ENCODE measurements around the gene LARGE1. TPM values are rescaled to one million over a fixed set of nuclear protein-coding genes. Genes with fewer than 3 reads are reported as not detected.

The LARGE1 gene
- total RNA-seq, 1 donor from 2014 or later, result 35.7 TPM

DNA sequence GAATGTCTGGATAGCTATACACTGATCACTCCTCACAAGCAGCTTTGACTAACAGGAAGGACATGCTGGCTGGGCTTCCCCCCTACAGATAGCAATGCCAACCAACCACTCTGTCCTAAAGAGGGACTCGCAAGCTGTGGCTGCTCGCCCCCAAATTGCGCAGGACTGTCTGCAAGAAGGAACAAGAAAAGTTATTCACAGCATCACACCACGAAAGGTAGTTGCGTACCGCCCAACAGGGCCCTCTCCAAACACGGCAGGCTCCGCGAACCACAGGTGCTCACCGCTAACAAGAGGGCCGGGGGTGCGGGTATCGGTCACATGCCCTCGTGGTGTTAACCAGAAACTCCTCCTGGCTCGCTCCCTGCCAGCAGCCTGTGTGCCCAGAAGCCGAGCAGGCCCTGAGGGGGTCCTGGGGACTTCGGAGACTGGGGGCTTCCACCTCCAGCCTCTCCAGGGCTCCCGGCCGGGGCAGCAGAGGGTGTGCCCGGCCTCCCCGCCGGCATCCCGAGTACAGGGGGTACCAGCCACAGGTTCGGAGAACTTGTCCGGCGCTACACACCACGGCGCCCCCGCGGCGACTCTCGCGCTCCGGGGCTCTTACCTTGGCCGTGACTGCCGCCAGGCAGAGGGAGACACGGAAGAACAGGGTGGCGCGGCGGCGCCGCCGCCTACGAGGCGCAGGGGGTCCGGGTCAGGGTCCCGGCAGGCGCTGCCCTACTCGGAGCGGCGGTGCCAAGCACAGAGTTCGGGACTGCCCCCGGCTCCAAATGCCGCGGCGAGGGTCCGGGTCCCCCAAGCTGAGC, 682 bp downstream of the LARGE1 start:
- H3K4me3 Mint-ChIP-seq, result peak overlapping the region; percentile 74
- H3K9me3 Mint-ChIP-seq, result no peaks in the 10 kb centered on the region
- peak overlapping the region; percentile 70 for H3K27ac Mint-ChIP-seq
- no peaks in the 10 kb centered on the region for H3K36me3 Mint-ChIP-seq
- peaks cover 25% of the 10 kb centered on the region for H3K27me3 Mint-ChIP-seq (ENCODE audit: low read depth)
- peak; percentile 41 to 63 for DNase-seq (ENCODE audit: low spot score in 2 of 2, unreplicated experiment in 2 of 2)
- TF ChIP-seq, protein P1, sequence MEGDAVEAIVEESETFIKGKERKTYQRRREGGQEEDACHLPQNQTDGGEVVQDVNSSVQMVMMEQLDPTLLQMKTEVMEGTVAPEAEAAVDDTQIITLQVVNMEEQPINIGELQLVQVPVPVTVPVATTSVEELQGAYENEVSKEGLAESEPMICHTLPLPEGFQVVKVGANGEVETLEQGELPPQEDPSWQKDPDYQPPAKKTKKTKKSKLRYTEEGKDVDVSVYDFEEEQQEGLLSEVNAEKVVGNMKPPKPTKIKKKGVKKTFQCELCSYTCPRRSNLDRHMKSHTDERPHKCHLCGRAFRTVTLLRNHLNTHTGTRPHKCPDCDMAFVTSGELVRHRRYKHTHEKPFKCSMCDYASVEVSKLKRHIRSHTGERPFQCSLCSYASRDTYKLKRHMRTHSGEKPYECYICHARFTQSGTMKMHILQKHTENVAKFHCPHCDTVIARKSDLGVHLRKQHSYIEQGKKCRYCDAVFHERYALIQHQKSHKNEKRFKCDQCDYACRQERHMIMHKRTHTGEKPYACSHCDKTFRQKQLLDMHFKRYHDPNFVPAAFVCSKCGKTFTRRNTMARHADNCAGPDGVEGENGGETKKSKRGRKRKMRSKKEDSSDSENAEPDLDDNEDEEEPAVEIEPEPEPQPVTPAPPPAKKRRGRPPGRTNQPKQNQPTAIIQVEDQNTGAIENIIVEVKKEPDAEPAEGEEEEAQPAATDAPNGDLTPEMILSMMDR (IDR thresholded peaks at IDR 0.05; ENCODE audit: unreplicated experiment), result no peak
- H3K4me1 Mint-ChIP-seq, result peaks cover 37% of the 10 kb centered on the region

DNA sequence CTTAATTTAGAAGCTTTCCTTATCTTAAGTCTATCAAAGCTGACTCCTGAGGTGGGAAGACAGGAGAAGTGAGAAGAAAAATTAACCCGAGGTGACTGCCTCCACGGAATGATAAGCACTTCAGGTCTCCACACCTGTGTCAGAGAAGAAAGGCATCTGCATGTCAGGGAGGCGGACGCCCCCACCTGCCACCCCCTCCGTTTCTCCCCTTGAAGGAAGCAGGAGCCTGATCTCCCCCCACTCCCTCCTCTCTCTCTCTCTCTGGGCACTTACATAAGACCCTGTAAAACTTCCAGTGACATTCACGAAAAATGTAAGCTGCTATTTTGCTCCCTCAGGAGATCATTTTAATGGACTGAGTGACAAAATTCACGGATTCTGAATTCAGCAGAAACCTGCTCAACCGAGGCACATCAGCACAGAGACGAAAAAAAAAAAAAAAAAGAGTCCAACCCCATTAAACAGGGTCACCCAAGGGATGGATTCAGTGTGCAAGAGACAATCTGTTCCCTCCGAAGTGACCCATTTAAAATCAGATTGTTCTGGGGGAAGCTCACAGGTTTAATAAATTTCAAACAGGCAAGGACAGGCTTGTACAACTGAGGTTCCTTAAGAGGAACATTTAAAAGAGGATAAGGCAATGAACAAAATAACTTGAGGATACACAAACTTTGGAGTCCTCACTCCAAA, 1.5 kb downstream of the LARGE1 start:
- Mint-ChIP-seq H3K4me1 (peaks cover 37% of the 10 kb centered on the region), H3K4me3 (peak overlapping the region; percentile 74), H3K27ac (peak overlapping the region; percentile 70), H3K9me3 (no peaks in the 10 kb centered on the region), H3K36me3 (no peaks in the 10 kb centered on the region), H3K27me3 (ENCODE audit: low read depth) (peaks cover 24% of the 10 kb centered on the region)
- no peak for DNase-seq (ENCODE audit: low spot score in 2 of 2, unreplicated experiment in 2 of 2)
- TF ChIP-seq, protein P1 (IDR thresholded peaks at IDR 0.05; ENCODE audit: unreplicated experiment), result no peak

DNA sequence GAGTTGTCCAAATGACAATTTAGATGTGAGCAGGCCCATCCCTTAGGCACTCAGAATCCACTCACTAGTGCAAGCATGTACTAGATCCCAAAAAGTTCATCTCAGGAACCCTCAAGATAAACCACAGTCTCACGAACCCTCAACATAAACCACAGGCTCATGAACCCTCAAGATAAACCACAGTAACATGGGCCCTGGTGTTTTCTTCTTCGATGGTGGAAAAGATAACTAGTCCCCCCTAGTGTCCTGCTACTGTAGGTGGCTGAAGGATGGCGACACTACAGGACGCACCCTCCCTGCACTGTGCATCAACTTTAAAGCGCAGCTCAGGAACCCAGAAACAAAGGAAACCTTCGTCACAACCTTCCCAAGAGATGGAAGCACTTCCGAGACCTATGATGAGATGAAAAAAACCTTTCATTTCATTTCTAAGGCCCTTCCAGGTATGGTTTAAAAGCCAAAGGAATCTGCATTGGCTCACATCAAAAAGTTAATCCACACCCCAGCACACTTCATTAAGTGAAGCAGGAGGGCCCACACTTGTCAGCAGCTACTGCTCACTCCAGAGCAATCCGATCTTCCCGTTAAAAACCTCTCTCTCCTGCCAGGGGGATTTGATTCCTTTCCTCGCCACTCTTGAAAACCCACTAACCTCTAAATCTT, 2.4 kb downstream of the LARGE1 start:
- no peaks in the 10 kb centered on the region for H3K9me3 Mint-ChIP-seq
- H3K36me3 Mint-ChIP-seq, result no peaks in the 10 kb centered on the region
- peaks cover 27% of the 10 kb centered on the region for H3K4me1 Mint-ChIP-seq
- TF ChIP-seq, protein P1 (IDR thresholded peaks at IDR 0.05; ENCODE audit: unreplicated experiment), result no peak
- peak overlapping the region; percentile 74 for H3K4me3 Mint-ChIP-seq
- H3K27ac Mint-ChIP-seq, result no peak overlapping the region
- DNase-seq (ENCODE audit: low spot score in 2 of 2, unreplicated experiment in 2 of 2), result no peak
- H3K27me3 Mint-ChIP-seq (ENCODE audit: low read depth), result peaks cover 18% of the 10 kb centered on the region

DNA sequence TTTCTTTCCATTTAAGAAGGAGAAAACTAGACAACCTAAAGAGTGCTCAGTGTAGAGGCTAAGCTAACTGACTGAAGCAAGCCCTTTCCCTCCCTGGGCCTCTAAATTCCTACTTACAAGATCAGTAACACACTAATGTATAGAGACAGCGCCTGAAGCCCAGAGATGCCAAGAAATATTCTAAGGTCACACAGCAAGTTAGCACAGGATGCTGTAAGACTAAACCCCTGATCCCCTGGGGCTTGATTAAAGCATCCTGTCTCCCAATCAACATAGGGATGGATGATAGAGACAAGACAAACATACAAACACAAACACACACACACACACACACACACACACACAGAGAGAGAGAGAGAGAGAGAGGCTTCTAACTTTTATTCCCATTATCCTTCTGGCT, 5.6 kb downstream of the LARGE1 start:
- no peak overlapping the region for H3K4me3 Mint-ChIP-seq
- H3K27ac Mint-ChIP-seq, result no peak overlapping the region
- peaks cover 21% of the 10 kb centered on the region for H3K4me1 Mint-ChIP-seq
- peaks cover 18% of the 10 kb centered on the region for H3K27me3 Mint-ChIP-seq (ENCODE audit: low read depth)
- TF ChIP-seq, protein P1 (IDR thresholded peaks at IDR 0.05; ENCODE audit: unreplicated experiment), result no peak
- peaks cover 3% of the 10 kb centered on the region for H3K36me3 Mint-ChIP-seq
- no peaks in the 10 kb centered on the region for H3K9me3 Mint-ChIP-seq
- no peak for DNase-seq (ENCODE audit: low spot score in 2 of 2, unreplicated experiment in 2 of 2)

DNA sequence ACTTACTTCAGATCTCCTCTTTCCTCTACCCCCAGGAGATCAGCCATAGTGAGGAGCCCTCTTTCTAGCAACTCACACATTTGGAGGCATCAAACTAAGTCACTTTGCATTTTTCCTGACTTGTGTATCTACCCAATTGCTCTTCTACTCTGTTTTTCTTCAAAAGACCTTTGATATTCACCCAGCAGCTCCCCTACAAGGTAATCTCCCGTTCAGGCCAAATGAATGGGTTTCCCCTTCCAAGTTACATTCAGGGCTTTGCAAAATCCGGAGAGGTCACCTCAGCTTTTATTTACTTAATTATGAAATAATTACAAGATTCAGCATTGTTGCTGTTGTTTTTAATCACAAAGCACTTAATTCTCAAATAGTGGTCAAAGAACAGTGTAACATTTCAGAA, 6.1 kb downstream of the LARGE1 start:
- Mint-ChIP-seq H3K27ac (no peak overlapping the region), H3K4me1 (peaks cover 17% of the 10 kb centered on the region), H3K9me3 (no peaks in the 10 kb centered on the region), H3K27me3 (ENCODE audit: low read depth) (peaks cover 15% of the 10 kb centered on the region), H3K4me3 (no peak overlapping the region), H3K36me3 (peaks cover 3% of the 10 kb centered on the region)
- DNase-seq (ENCODE audit: low spot score in 2 of 2, unreplicated experiment in 2 of 2), result no peak
- TF ChIP-seq, protein P1 (IDR thresholded peaks at IDR 0.05; ENCODE audit: unreplicated experiment), result no peak

Measured in mesothelial cell of epicardium (in vitro differentiated cells).